Activated naive CD8-positive, alpha-beta T cell treated with anti-CD3 and anti-CD28 coated beads, Interleukin-2, amount 10 ng/mL, durations not matched to agents 7 days and 5 days (primary cell): ENCODE results near the gene DAPK1. TPM values are rescaled to one million over a fixed set of nuclear protein-coding genes. Genes with fewer than 3 reads are reported as not detected.
A peak's percentile ranks its signal among the peaks of the same experiment; 100 is the strongest.
"Not testable (repeated sequence)": the region's sequence is repeated elsewhere in the genome, so short reads cannot be mapped to it uniquely, and the experiment has no call there.

Source experiments
- ATAC-seq: fragments of 150-1000 bp; cut with Tn5 transposase; one replicate; pipeline ENCODE4 v1.10.0; 2021; ENCODE audit warnings: low read depth, moderate library complexity
- POLR2A ChIA-PET: fragments of 350-600 bp; sonication (Branson Sonifier 250); formaldehyde crosslinking; loops from one replicate; lab custom pipeline; 2021; ENCODE audit warnings: antibody characterized with exemption; lab: Charles Lee
- DNase-seq: peaks from one replicate; pipeline ENCODE4 v3.0.0; 2021
- H3K27ac Mint-ChIP-seq: one replicate; pipeline ENCODE4 v1.8.0; 2022; ENCODE audit warnings: mild to moderate bottlenecking, mixed read lengths
- H3K27me3 Mint-ChIP-seq: one replicate; pipeline ENCODE4 v1.8.0; 2022; ENCODE audit warnings: mild to moderate bottlenecking, moderate library complexity, mixed read lengths
- H3K36me3 Mint-ChIP-seq: one replicate; pipeline ENCODE4 v1.8.0; 2021; ENCODE audit warnings: mild to moderate bottlenecking, mixed read lengths
- H3K4me1 Mint-ChIP-seq: one replicate; pipeline ENCODE4 v1.8.0; 2021; ENCODE audit warnings: mixed read lengths
- H3K4me3 Mint-ChIP-seq: one replicate; pipeline ENCODE4 v1.8.0; 2022; ENCODE audit warnings: mild to moderate bottlenecking, moderate library complexity, mixed read lengths
- H3K9me3 Mint-ChIP-seq: one replicate; pipeline ENCODE4 v1.8.0; 2021; ENCODE audit warnings: mixed read lengths
- total RNA-seq, 2 experiments: library from RNA; stranded (reverse); gene quantifications; one replicate each; pipeline ENCODE4 v1.2.3, GENCODE V29; 2021

Gene DAPK1
- total RNA-seq, 2 experiments from 2014 or later: 1.2 to 1.3 TPM

GRCh38 chr9:87481890-87482855 lies 15.5 kb upstream of the DAPK1 start:
- POLR2A ChIA-PET: no interaction called here
- Mint-ChIP-seq H3K4me1 (peaks cover 3% of the 10 kb centered on the region), H3K27ac (no peak overlapping the region), H3K4me3 (no peak overlapping the region), H3K9me3 (no peaks in the 10 kb centered on the region), H3K27me3 (no peaks in the 10 kb centered on the region), H3K36me3 (no peaks in the 10 kb centered on the region)
- no peak for DNase-seq
- ATAC-seq: no peak

DNA sequence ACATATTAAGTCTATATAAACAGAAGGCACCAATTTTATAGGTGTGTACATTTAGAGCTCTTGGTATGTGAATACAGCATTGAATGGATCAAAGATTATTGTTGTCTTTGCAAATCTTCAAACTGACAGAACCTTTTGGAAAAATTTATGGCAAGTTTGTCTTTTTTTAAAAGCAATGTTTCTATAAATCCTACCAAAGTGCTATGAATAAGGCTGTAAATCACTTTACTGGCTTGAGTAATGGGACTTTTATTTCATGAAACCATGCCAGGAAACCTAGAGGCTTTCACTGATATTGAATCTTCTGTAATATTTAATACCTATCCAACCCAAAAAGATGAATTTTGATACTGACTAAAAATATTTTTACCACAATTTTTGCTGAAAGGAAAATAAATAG lies 7.4 kb upstream of the DAPK1 start:
- Mint-ChIP-seq H3K36me3 (no peaks in the 10 kb centered on the region), H3K4me3 (no peak overlapping the region), H3K27ac (no peak overlapping the region), H3K27me3 (peaks cover 14% of the 10 kb centered on the region), H3K9me3 (no peaks in the 10 kb centered on the region), H3K4me1 (no peaks in the 10 kb centered on the region)
- POLR2A ChIA-PET: no interaction called here
- ATAC-seq (no peak), DNase-seq (no peak)

GRCh38 chr9:87490907-87491306 lies 6.8 kb upstream of the DAPK1 start:
- DNase-seq (no peak), ATAC-seq (no peak)
- Mint-ChIP-seq H3K27me3 (peaks cover 21% of the 10 kb centered on the region), H3K36me3 (no peaks in the 10 kb centered on the region), H3K9me3 (no peaks in the 10 kb centered on the region), H3K4me1 (no peaks in the 10 kb centered on the region), H3K4me3 (no peak overlapping the region), H3K27ac (no peak overlapping the region)
- POLR2A ChIA-PET: no interaction called here

GRCh38 chr9:87491523-87491922 lies 6.1 kb upstream of the DAPK1 start:
- H3K27ac Mint-ChIP-seq: no peak overlapping the region
- H3K4me1 Mint-ChIP-seq: no peaks in the 10 kb centered on the region
- H3K4me3 Mint-ChIP-seq: no peak overlapping the region
- no peaks in the 10 kb centered on the region for H3K36me3 Mint-ChIP-seq
- H3K9me3 Mint-ChIP-seq: no peaks in the 10 kb centered on the region
- H3K27me3 Mint-ChIP-seq: peaks cover 21% of the 10 kb centered on the region
- no peak for ATAC-seq
- POLR2A ChIA-PET: no interaction called here
- no peak for DNase-seq

DNA sequence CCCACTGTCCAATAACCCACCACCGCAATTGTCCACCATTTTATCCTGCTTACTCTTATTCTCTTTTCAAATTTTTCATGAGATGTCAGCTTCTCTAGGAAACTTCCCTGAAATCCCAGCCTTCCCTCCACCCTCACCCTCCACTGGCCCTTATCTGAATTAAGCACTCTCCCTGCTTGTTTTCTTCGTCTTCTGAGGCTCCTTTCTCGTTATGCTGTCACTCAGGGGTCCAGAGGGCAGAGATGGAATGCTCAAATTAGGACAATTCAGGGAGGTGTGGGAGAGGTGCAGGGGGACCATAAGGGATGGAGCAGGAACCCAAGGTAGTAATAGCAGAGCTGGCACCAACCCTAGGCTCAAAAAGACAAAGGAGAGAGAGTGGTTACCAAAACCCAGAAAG lies 5.0 kb upstream of the DAPK1 start:
- Mint-ChIP-seq H3K4me1 (no peaks in the 10 kb centered on the region), H3K27me3 (peaks cover 27% of the 10 kb centered on the region), H3K4me3 (no peak overlapping the region), H3K9me3 (no peaks in the 10 kb centered on the region), H3K36me3 (no peaks in the 10 kb centered on the region), H3K27ac (no peak overlapping the region)
- ATAC-seq (no peak), DNase-seq (no peak)
- POLR2A ChIA-PET: no interaction called here

DNA sequence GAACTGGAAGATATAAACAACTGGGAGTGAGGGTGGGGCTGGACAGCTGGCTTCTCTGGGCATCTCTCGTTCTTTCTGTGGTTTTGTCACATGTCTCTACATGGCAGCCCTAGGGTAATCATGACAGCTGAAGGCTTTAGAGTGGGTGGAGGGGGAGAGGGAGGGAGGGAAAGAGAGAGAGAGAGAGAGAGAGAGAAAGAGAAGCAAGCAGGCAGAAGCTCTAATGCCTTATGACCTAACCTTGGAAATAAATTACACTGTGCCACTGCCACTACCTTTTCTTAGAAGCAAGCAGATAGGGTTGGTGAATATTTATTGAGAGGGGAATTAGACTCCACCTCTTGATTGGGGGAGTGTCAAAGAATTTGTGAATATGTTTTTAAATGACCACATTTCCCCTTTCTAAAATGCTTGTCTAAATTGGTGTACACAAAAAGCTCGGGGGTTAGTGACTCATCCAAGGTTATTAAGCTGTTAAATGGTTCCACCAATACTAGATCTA lies 2.6 kb upstream of the DAPK1 start:
- ATAC-seq: no peak
- Mint-ChIP-seq H3K27ac (no peak overlapping the region), H3K4me3 (no peak overlapping the region), H3K9me3 (no peaks in the 10 kb centered on the region), H3K4me1 (no peaks in the 10 kb centered on the region), H3K36me3 (no peaks in the 10 kb centered on the region), H3K27me3 (peaks cover 40% of the 10 kb centered on the region)
- POLR2A ChIA-PET: no interaction called here
- no peak for DNase-seq

DNA sequence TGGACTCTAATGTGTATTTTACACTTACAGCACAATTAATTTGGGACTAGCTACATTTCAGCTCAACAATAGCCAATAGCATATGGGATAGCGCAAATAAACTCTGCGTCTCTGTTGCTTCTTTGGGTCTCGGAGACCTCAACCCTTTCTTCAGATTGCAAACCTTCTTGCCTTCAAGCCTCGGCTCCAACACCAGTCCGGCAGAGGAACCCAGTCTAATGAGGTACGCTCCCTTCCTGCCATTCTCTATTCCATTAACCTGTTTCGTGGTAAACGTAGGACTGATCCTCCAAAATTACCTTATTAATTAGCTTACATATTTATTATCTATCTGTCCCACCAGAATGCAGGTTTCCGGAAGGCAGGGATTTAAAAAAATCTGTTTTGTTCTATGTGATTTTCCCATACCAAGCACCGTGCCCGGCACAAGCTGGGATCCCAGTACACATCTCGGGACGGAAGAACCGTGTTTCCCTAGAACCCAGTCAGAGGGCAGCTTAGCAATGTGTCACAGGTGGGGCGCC lies 525 bp upstream of the DAPK1 start:
- peaks cover 46% of the 10 kb centered on the region for H3K27me3 Mint-ChIP-seq
- H3K4me3 Mint-ChIP-seq: peak overlapping the region; percentile 27
- no peak for ATAC-seq
- POLR2A ChIA-PET: no interaction called here
- H3K4me1 Mint-ChIP-seq: no peaks in the 10 kb centered on the region
- H3K9me3 Mint-ChIP-seq: no peaks in the 10 kb centered on the region
- DNase-seq: no peak
- no peak overlapping the region for H3K27ac Mint-ChIP-seq
- no peaks in the 10 kb centered on the region for H3K36me3 Mint-ChIP-seq

DNA sequence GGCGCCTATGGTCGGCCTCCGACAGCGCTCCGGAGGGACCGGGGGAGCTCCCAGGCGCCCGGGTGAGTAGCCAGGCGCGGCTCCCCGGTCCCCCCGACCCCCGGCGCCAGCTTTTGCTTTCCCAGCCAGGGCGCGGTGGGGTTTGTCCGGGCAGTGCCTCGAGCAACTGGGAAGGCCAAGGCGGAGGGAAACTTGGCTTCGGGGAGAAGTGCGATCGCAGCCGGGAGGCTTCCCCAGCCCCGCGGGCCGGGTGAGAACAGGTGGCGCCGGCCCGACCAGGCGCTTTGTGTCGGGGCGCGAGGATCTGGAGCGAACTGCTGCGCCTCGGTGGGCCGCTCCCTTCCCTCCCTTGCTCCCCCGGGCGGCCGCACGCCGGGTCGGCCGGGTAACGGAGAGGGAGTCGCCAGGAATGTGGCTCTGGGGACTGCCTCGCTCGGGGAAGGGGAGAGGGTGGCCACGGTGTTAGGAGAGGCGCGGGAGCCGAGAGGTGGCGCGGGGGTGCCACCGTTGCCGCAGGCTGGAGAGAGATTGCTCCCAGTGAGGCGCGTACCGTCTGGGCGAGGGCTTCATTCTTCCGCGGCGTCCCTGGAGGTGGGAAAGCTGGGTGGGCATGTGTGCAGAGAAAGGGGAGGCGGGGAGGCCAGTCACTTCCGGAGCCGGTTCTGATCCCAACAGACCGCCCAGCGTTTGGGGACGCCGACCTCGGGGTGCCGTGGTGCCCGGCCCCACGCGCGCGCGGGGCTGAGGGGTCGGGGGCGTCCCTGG lies 561 bp downstream of the DAPK1 start:
- Mint-ChIP-seq H3K4me3 (peak overlapping the region; percentile 28), H3K27me3 (peaks cover 39% of the 10 kb centered on the region), H3K9me3 (no peaks in the 10 kb centered on the region), H3K4me1 (no peaks in the 10 kb centered on the region), H3K27ac (no peak overlapping the region), H3K36me3 (no peaks in the 10 kb centered on the region)
- POLR2A ChIA-PET: no interaction called here
- DNase-seq: peak; percentile 32
- ATAC-seq: no peak

GRCh38 chr9:87498811-87499360 lies 1.2 kb downstream of the DAPK1 start:
- POLR2A ChIA-PET: no interaction called here
- Mint-ChIP-seq H3K27me3 (peaks cover 38% of the 10 kb centered on the region), H3K27ac (no peak overlapping the region), H3K4me1 (no peaks in the 10 kb centered on the region), H3K9me3 (no peaks in the 10 kb centered on the region), H3K36me3 (no peaks in the 10 kb centered on the region), H3K4me3 (peak overlapping the region; percentile 39)
- ATAC-seq (no peak), DNase-seq (no peak)

- Mint-ChIP-seq H3K27me3 (peaks cover 43% of the 10 kb centered on the region), H3K36me3 (no peaks in the 10 kb centered on the region), H3K9me3 (no peaks in the 10 kb centered on the region), H3K4me3 (peak overlapping the region; percentile 39), H3K4me1 (no peaks in the 10 kb centered on the region), H3K27ac (no peak overlapping the region)
- ATAC-seq (no peak), DNase-seq (no peak)
- POLR2A ChIA-PET: no interaction called here
These were observed 1.9 kb downstream of the DAPK1 start for GRCh38 chr9:87499424-87500017.

- ATAC-seq (no peak), DNase-seq (no peak)
- H3K27ac Mint-ChIP-seq: no peak overlapping the region
- H3K27me3 Mint-ChIP-seq: peaks cover 35% of the 10 kb centered on the region
- no peaks in the 10 kb centered on the region for H3K4me1 Mint-ChIP-seq
- no peaks in the 10 kb centered on the region for H3K9me3 Mint-ChIP-seq
- H3K36me3 Mint-ChIP-seq: no peaks in the 10 kb centered on the region
- POLR2A ChIA-PET: no interaction called here
- no peak overlapping the region for H3K4me3 Mint-ChIP-seq
These were observed 3.0 kb downstream of the DAPK1 start for GRCh38 chr9:87500491-87501270.

- H3K36me3 Mint-ChIP-seq, H3K9me3 Mint-ChIP-seq, POLR2A ChIA-PET, H3K27ac Mint-ChIP-seq, H3K4me3 Mint-ChIP-seq, H3K4me1 Mint-ChIP-seq, DNase-seq, ATAC-seq: not testable (repeated sequence)
- H3K27me3 Mint-ChIP-seq: peaks cover 32% of the 10 kb centered on the region
These were observed 3.6 kb downstream of the DAPK1 start for GRCh38 chr9:87501271-87501656.
